ENCODE measurements around the gene CYP4F22. TPM values are rescaled to one million over a fixed set of nuclear protein-coding genes. Genes with fewer than 3 reads are reported as not detected.

Gene CYP4F22
- total RNA-seq, 1 donor from 2014 or later: not detected

DNA sequence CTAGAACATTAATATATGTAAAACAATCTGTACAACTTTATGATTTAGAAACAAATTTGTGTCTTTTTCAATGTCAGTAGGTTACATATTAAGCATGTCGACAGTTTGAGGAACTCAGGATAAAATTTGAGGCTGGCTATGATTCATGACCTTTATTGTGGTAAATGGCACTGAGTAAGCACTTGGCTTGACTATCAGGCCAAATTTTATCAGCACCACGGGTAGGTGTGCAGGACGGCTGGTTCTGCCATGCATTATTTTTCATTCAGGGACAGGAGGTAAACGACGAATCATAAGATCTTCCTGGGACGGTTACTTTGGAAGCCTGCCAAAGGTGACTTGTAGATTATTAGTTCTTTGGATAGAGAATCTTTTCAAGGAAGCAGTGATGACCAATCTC lies 86.7 kb downstream of the CYP4F22 start:
- Histone ChIP-seq H3K79me2 (ENCODE audit: low read depth) (no peaks in the 10 kb centered on the region), H3K4me1 (no peaks in the 10 kb centered on the region), H4K20me1 (ENCODE audit: low read depth) (no peaks in the 10 kb centered on the region), H3F3A (ENCODE audit: low read depth) (no peaks in the 10 kb centered on the region), H3K27ac (no peak overlapping the region), H3K4me3 (no peak overlapping the region), H3K27me3 (no peaks in the 10 kb centered on the region), H2AFZ (replicated peaks) (no peak overlapping the region), H3K9me3 (ENCODE audit: low read depth) (peaks cover 6% of the 10 kb centered on the region), H3K9ac (no peak overlapping the region), H3K36me3 (no peaks in the 10 kb centered on the region), H3K4me2 (no peak overlapping the region)
- no peaks in the 10 kb centered on the region for H3K36me3 Mint-ChIP-seq
- H3K4me1 Mint-ChIP-seq: no peaks in the 10 kb centered on the region
- no peak overlapping the region for H3K4me3 Mint-ChIP-seq
- DNase-seq (ENCODE audit: low spot score): no peak
- TF ChIP-seq EZH2 (IDR thresholded peaks at IDR 0.05): no peak
- TF ChIP-seq, protein P1, sequence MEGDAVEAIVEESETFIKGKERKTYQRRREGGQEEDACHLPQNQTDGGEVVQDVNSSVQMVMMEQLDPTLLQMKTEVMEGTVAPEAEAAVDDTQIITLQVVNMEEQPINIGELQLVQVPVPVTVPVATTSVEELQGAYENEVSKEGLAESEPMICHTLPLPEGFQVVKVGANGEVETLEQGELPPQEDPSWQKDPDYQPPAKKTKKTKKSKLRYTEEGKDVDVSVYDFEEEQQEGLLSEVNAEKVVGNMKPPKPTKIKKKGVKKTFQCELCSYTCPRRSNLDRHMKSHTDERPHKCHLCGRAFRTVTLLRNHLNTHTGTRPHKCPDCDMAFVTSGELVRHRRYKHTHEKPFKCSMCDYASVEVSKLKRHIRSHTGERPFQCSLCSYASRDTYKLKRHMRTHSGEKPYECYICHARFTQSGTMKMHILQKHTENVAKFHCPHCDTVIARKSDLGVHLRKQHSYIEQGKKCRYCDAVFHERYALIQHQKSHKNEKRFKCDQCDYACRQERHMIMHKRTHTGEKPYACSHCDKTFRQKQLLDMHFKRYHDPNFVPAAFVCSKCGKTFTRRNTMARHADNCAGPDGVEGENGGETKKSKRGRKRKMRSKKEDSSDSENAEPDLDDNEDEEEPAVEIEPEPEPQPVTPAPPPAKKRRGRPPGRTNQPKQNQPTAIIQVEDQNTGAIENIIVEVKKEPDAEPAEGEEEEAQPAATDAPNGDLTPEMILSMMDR (IDR thresholded peaks at IDR 0.05): no peak
- no peak for TF ChIP-seq EZH2phosphoT487 (IDR thresholded peaks at IDR 0.05)
- H3K27ac Mint-ChIP-seq: no peak overlapping the region
- H3K9me3 Mint-ChIP-seq: peaks cover 9% of the 10 kb centered on the region
- no peaks in the 10 kb centered on the region for H3K27me3 Mint-ChIP-seq (ENCODE audit: insufficient read depth, low read depth)

Other genes starting within 250 kb of the CYP4F22 start
- 14.5 and 20.9 TPM in 2 replicates for gene BRD4, start 176.0 kb upstream of the CYP4F22 start, total RNA-seq (ENCODE audit: low replicate concordance)
- gene AKAP8, start 128.7 kb upstream of the CYP4F22 start, total RNA-seq (ENCODE audit: low replicate concordance): 20.1 and 23.7 TPM in 2 replicates
- gene AKAP8L, start 89.5 kb upstream of the CYP4F22 start, total RNA-seq (ENCODE audit: low replicate concordance): 131 and 210 TPM in 2 replicates
- 9.1 and 30.3 TPM in 2 replicates for gene WIZ, start 58.6 kb upstream of the CYP4F22 start, total RNA-seq (ENCODE audit: low replicate concordance)
- not detected in 2 replicates for gene RASAL3, start 44.0 kb upstream of the CYP4F22 start, total RNA-seq (ENCODE audit: low replicate concordance)
- gene PGLYRP2, start 29.0 kb upstream of the CYP4F22 start, total RNA-seq (ENCODE audit: low replicate concordance): not detected in 2 replicates
- not detected in 2 replicates for gene CYP4F8, start 106.7 kb downstream of the CYP4F22 start, total RNA-seq (ENCODE audit: low replicate concordance)
- gene CYP4F3, start 132.4 kb downstream of the CYP4F22 start, total RNA-seq (ENCODE audit: low replicate concordance): not detected in 2 replicates
- not detected in 2 replicates for gene CYP4F12, start 164.6 kb downstream of the CYP4F22 start, total RNA-seq (ENCODE audit: low replicate concordance)
- not detected in 2 replicates for gene OR10H2, start 219.5 kb downstream of the CYP4F22 start, total RNA-seq (ENCODE audit: low replicate concordance)
- gene OR10H3, start 229.5 kb downstream of the CYP4F22 start, total RNA-seq (ENCODE audit: low replicate concordance): not detected in 2 replicates

Data from neural progenitor cell (in vitro differentiated cells).